Measurements from ENCODE around the gene TRERF1. TPM values are rescaled to one million over a fixed set of nuclear protein-coding genes. Genes with fewer than 3 reads are reported as not detected.

The TRERF1 gene
- total and polyA plus RNA-seq, 2 experiments from 2014 or later = 11.2 to 20.6 TPM

- no peak for TF ChIP-seq REST (IDR thresholded peaks at IDR 0.05; ENCODE audit: unreplicated experiment)
Observed at GRCh38 chr6:42378125-42378524, 73.6 kb downstream of the TRERF1 start (continued).

- Histone ChIP-seq H3K79me2 (replicated peaks; ENCODE audit: insufficient read depth) (peaks cover 82% of the 10 kb centered on the region), H3F3A (replicated peaks; ENCODE audit: low read depth) (no peaks in the 10 kb centered on the region), H3K4me3 (no peak overlapping the region), H3K27me3 (ENCODE audit: insufficient read depth) (no peaks in the 10 kb centered on the region), H3K36me3 (ENCODE audit: insufficient read depth) (no peaks in the 10 kb centered on the region), H3K27ac (ENCODE audit: low read depth) (no peak overlapping the region), H4K20me1 (replicated peaks; ENCODE audit: insufficient read depth) (peaks cover 33% of the 10 kb centered on the region), H3K4me2 (no peak overlapping the region), H3K4me1 (ENCODE audit: insufficient read depth) (peaks cover 8% of the 10 kb centered on the region), H2AFZ (no peak overlapping the region), H3K9me2 (ENCODE audit: insufficient read depth) (no peaks in the 10 kb centered on the region)
- TF ChIP-seq CTCF (conservative IDR thresholded peaks at IDR 0.05; ENCODE audit: low read depth in 2 of 2) = no peak
- TF ChIP-seq ZNF331 (CRISPR knock-in tag; IDR thresholded peaks at IDR 0.05; ENCODE audit: low read depth) = no peak
- TF ChIP-seq EZH2phosphoT487 (IDR thresholded peaks at IDR 0.05; ENCODE audit: unreplicated experiment) = no peak
- no peak for TF ChIP-seq ZNF114 (CRISPR knock-in tag; IDR thresholded peaks at IDR 0.05)
- no peak for TF ChIP-seq EZH2 (IDR thresholded peaks at IDR 0.05; ENCODE audit: low read depth, unreplicated experiment)
- TF ChIP-seq STAT1 (IDR thresholded peaks at IDR 0.05; ENCODE audit: unreplicated experiment) = no peak
- Mint-ChIP-seq H3K27ac (no peak overlapping the region), H3K4me1 (peaks cover 14% of the 10 kb centered on the region), H3K36me3 (ENCODE audit: low read depth) (peaks cover 5% of the 10 kb centered on the region; the same call in 2 of the 3 replicates), H3K4me3 (no peak overlapping the region), H3K27me3 (ENCODE audit: insufficient read depth, low read depth, poor library complexity) (peaks cover 6% of the 10 kb centered on the region), H3K9me3 (no peaks in the 10 kb centered on the region)
- ATAC-seq = no peak
- no peak for DNase-seq (ENCODE audit: low spot score)
Observed at GRCh38 chr6:42375007-42375635, 76.6 kb downstream of the TRERF1 start.

All from GM23338 (cell line).